Psoas muscle (tissue), 8 donors: Measurements from ENCODE around the gene KCNMA1. TPM values are rescaled to one million over a fixed set of nuclear protein-coding genes. Genes with fewer than 3 reads are reported as not detected.

Experiments
- ATAC-seq, 4 donors: fragments of 200-7000 bp; cut with Tn5 transposase; one replicate each; pipeline ENCODE4 v1.9.1; 2020; ENCODE audit warnings: moderate library complexity in 3 of 4, mild to moderate bottlenecking in 2 of 4
- DNase-seq, 2 donors: peaks; one replicate each; pipeline ENCODE4 v3.0.0-alpha.2; 2020
- H3K27ac ChIP-seq: fragments of 200-600 bp; one replicate; pipeline ENCODE4 v1.8.0; 2022
- H3K27me3 ChIP-seq, 3 donors: fragments of 200-600 bp in 1 of 3; one replicate each; pipeline versions ENCODE4 v1.6.1 to v1.8.0; 2013 to 2022; ENCODE audit warnings: low read length in 2 of 3, mild to moderate bottlenecking in 2 of 3, moderate library complexity in 1 of 3; ENCODE audit not compliant: insufficient read depth in 3 of 3
- H3K36me3 ChIP-seq, 2 donors: fragments of 200-600 bp in 1 of 2; one replicate each; pipeline versions ENCODE4 v1.6.1 to v1.8.0; 2013 to 2022; ENCODE audit warnings: low read depth in 1 of 2, mild to moderate bottlenecking in 1 of 2, moderate library complexity in 1 of 2; ENCODE audit not compliant: insufficient read depth in 1 of 2
- H3K4me1 ChIP-seq: fragments of 200-600 bp; one replicate; pipeline ENCODE4 v1.8.0; 2022
- H3K4me3 ChIP-seq: fragments of 200-600 bp; one replicate; pipeline ENCODE4 v1.8.0; 2022; ENCODE audit warnings: mild to moderate bottlenecking
- H3K9me3 ChIP-seq: fragments of 200-600 bp; one replicate; pipeline ENCODE4 v1.8.0; 2022
- CTCF ChIP-seq: fragments of 200-600 bp; IDR thresholded peaks from one replicate; pipeline ENCODE4 v1.8.0; 2022; ENCODE audit warnings: antibody characterized with exemption
- WGBS, 3 donors: extraction: QIAGEN DNeasy Blood & Tissue Kit; methylation state at CpG; one replicate each; pipeline versions ENCODE4 v1.1.6 to v1.1.7; 2013; 5-methylcytosine and 5-hydroxymethylcytosine counted together
- intact Hi-C, 2 donors: fragments of 100-400 bp; cut with DNase I; formaldehyde crosslinking; loops; one replicate each; pipeline versions ENCODE4 v1.11.0 to v1.14.2; 2022
- polyA plus RNA-seq, 3 donors: library from polyadenylated mRNA; stranded (reverse); fragments of 200-250 nt; gene quantifications; one replicate each; pipeline ENCODE4 v1.2.3, GENCODE V29; 2013
- total RNA-seq, 4 donors: library from RNA; stranded (reverse); fragmentation: NEBNext Ultra II Directional in 2 of 4; extraction: Animal tissue kit (Norgen Biotek cat#: 25700) in 2 of 4; gene quantifications; one replicate each; pipeline versions ENCODE4 v1.2.1 to v1.2.4, GENCODE V29; 2021 to 2023
- donor health status: healthy with polysubstance abuse.
- donor health status: DM: no; HTN: no; CAD: no; lungs with moderate emphysema.
- donor health status: Bipolar disorder and iron deficiency.
- donor health status: healthy.
- donor health status: DM: yes; HTN: yes; CAD: no.
- donor health status: DM: no; HTN: no; CAD: no.
- donor health status: DM: no; HTN: no; CAD: no.
- donor health status: DM: yes; HTN: yes; CAD: no.

KCNMA1 gene
- total and polyA plus RNA-seq, 7 donors = 7.9 to 53.0 (median 41.9) TPM

- Histone ChIP-seq H3K36me3 (no peaks in the 10 kb centered on the region), H3K27ac (no peak overlapping the region), H3K9me3 (no peaks in the 10 kb centered on the region), H3K4me1 (peaks cover 25% of the 10 kb centered on the region), H3K27me3 (no peaks in the 10 kb centered on the region), H3K4me3 (no peak overlapping the region)
- DNase-seq (no peak), ATAC-seq (no peak)
- no peak for TF ChIP-seq CTCF
- intact Hi-C loops = no loop called here
- 60 to 73% (median 65%) methylated on average over 6 of the region's 6 CpGs for WGBS, 3 donors
These were observed 126.0 kb downstream of the KCNMA1 start for GRCh38 chr10:77511498-77512218.

GRCh38 chr10:77510695-77511094 is 126.9 kb downstream of the KCNMA1 start:
- no peak for ATAC-seq
- no peaks in the 10 kb centered on the region for H3K36me3 ChIP-seq
- no peak overlapping the region for H3K4me3 ChIP-seq
- DNase-seq = no peak
- TF ChIP-seq CTCF = no peak
- intact Hi-C loops = no loop called here
- WGBS, 3 donors = 83 to 90% (median 86%) methylated on average over 7 of the region's 7 CpGs
- H3K9me3 ChIP-seq = no peaks in the 10 kb centered on the region
- peaks cover 30% of the 10 kb centered on the region for H3K4me1 ChIP-seq
- H3K27ac ChIP-seq = no peak overlapping the region
- no peaks in the 10 kb centered on the region for H3K27me3 ChIP-seq

GRCh38 chr10:77510294-77510693 is 127.3 kb downstream of the KCNMA1 start:
- 91 to 94% (median 93%) methylated on average over 2 of the region's 2 CpGs for WGBS, 3 donors
- Histone ChIP-seq H3K27me3 (no peaks in the 10 kb centered on the region), H3K4me1 (peaks cover 34% of the 10 kb centered on the region), H3K36me3 (no peaks in the 10 kb centered on the region), H3K4me3 (no peak overlapping the region), H3K27ac (no peak overlapping the region), H3K9me3 (no peaks in the 10 kb centered on the region)
- TF ChIP-seq CTCF = no peak
- intact Hi-C loops = no loop called here
- DNase-seq (no peak), ATAC-seq (no peak)

- no peak for DNase-seq
- no peak overlapping the region for H3K4me3 ChIP-seq
- no peaks in the 10 kb centered on the region for H3K36me3 ChIP-seq
- no peak for ATAC-seq
- H3K27ac ChIP-seq = no peak overlapping the region
- no peaks in the 10 kb centered on the region for H3K27me3 ChIP-seq
- TF ChIP-seq CTCF = no peak
- peaks cover 38% of the 10 kb centered on the region for H3K4me1 ChIP-seq
- intact Hi-C loops = no loop called here
- WGBS, 3 donors = 89 to 93% (median 90%) methylated on average over 6 of the region's 6 CpGs
- no peaks in the 10 kb centered on the region for H3K9me3 ChIP-seq
These were observed 128.2 kb downstream of the KCNMA1 start for GRCh38 chr10:77509391-77509790.
